Kidney epithelial cell (primary cell): ENCODE measurements around the gene SMIM43. TPM values are rescaled to one million over a fixed set of nuclear protein-coding genes. Genes with fewer than 3 reads are reported as not detected.

Experiments used
- DNase-seq: peaks from one replicate; pipeline ENCODE4 v3.0.0-alpha.2; 2010; ENCODE audit warnings: low read depth
- H3K27me3 ChIP-seq: 2 replicates; pipeline ENCODE4 v1.6.0; 2011; ENCODE audit warnings: low read length; ENCODE audit not compliant: control insufficient read depth, insufficient read depth
- H3K36me3 ChIP-seq: 2 replicates; pipeline ENCODE4 v1.5.1; 2011; ENCODE audit warnings: low read length; ENCODE audit not compliant: control insufficient read depth, insufficient read depth
- H3K4me3 ChIP-seq: 2 replicates; pipeline ENCODE4 v1.5.1; 2011; ENCODE audit warnings: low read depth, mild to moderate bottlenecking, control low read depth, low read length
- total RNA-seq: library from RNA; depleted of rRNA; stranded (reverse); fragments of >200 nt; gene quantifications from 2 replicates; pipeline ENCODE4 v1.2.3, GENCODE V29; 2015
- TF ChIP-seq, protein P1 (sequence below): IDR thresholded peaks from 2 replicates; pipeline ENCODE4 v1.5.1; 2011; ENCODE audit warnings: mild to moderate bottlenecking, moderate library complexity, low read length, control low read depth, inconsistent platforms; ENCODE audit not compliant: insufficient read depth, poor library complexity, severe bottlenecking

SMIM43 gene
- total RNA-seq, 1 donor from 2014 or later, result not detected

GRCh38 chr4:121769341-121769740, 4.4 kb upstream of the SMIM43 start:
- DNase-seq, result no peak
- TF ChIP-seq, protein P1, sequence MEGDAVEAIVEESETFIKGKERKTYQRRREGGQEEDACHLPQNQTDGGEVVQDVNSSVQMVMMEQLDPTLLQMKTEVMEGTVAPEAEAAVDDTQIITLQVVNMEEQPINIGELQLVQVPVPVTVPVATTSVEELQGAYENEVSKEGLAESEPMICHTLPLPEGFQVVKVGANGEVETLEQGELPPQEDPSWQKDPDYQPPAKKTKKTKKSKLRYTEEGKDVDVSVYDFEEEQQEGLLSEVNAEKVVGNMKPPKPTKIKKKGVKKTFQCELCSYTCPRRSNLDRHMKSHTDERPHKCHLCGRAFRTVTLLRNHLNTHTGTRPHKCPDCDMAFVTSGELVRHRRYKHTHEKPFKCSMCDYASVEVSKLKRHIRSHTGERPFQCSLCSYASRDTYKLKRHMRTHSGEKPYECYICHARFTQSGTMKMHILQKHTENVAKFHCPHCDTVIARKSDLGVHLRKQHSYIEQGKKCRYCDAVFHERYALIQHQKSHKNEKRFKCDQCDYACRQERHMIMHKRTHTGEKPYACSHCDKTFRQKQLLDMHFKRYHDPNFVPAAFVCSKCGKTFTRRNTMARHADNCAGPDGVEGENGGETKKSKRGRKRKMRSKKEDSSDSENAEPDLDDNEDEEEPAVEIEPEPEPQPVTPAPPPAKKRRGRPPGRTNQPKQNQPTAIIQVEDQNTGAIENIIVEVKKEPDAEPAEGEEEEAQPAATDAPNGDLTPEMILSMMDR, result no peak
- Histone ChIP-seq H3K4me3 (no peak overlapping the region), H3K36me3 (no peaks in the 10 kb centered on the region), H3K27me3 (peaks cover 15% of the 10 kb centered on the region)

GRCh38 chr4:121767166-121767565, 2.2 kb upstream of the SMIM43 start:
- no peak overlapping the region for H3K4me3 ChIP-seq
- H3K27me3 ChIP-seq, result peaks cover 21% of the 10 kb centered on the region
- H3K36me3 ChIP-seq, result no peaks in the 10 kb centered on the region
- TF ChIP-seq, protein P1, result no peak
- DNase-seq, result no peak

GRCh38 chr4:121765971-121766538, 1.1 kb upstream of the SMIM43 start:
- TF ChIP-seq, protein P1, result no peak
- H3K27me3 ChIP-seq, result peaks cover 21% of the 10 kb centered on the region

DNA sequence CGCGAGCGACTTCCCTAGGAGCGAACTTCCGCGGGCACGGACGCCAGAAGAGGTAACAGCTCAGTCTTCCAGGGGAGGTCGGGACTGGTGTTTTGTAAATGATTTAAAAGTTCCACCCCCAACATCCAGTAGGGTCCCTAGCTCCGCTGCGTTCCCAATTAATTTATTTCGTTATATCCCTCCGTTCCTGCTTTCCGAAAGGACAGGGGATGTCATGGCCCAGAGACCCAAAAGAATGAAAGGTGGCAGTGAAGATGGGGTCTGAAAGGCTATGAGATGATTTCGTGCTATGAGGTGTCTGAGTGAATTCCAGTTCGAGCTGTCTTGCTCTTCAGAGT, 373 bp upstream of the SMIM43 start:
- TF ChIP-seq, protein P1, result no peak
- no peak for DNase-seq
- H3K36me3 ChIP-seq, result no peaks in the 10 kb centered on the region
- H3K27me3 ChIP-seq, result peaks cover 19% of the 10 kb centered on the region
- peak overlapping the region; percentile 44 for H3K4me3 ChIP-seq

More at GRCh38 chr4:121765971-121766538, 1.1 kb upstream of the SMIM43 start:
- no peak for DNase-seq
- Histone ChIP-seq H3K36me3 (no peaks in the 10 kb centered on the region), H3K4me3 (no peak overlapping the region)

GRCh38 chr4:121764303-121764701, 662 bp downstream of the SMIM43 start:
- TF ChIP-seq, protein P1, result no peak
- H3K27me3 ChIP-seq, result peaks cover 17% of the 10 kb centered on the region
- peak overlapping the region; percentile 44 for H3K4me3 ChIP-seq
- no peaks in the 10 kb centered on the region for H3K36me3 ChIP-seq
- DNase-seq, result no peak

- Histone ChIP-seq H3K36me3 (no peaks in the 10 kb centered on the region), H3K27me3 (peaks cover 15% of the 10 kb centered on the region), H3K4me3 (no peak overlapping the region)
- TF ChIP-seq, protein P1, result no peak
- DNase-seq, result no peak
Observed at GRCh38 chr4:121760205-121760604, 4.8 kb downstream of the SMIM43 start.
